ENCODE data around the gene ANO2.

Gene ANO2

DNA sequence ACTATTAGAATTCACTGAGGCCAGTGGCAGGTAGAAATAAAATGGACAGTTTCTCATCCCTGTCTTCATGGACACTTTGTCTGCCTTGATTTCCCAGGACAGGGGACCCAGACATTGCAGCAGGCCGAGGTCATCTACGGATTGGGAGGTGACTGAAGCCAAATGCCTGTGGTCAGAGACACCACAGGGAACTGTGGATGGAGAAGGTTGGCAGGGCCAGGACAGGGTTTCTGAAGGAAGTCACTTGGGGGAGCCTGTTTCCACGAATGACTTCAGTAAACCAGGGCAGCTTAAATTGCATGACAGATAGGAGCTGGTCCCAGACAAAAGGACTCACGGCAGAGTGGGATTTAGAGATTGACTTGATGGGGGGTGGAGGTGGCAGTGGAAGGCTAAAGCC lies 288.2 kb downstream of the ANO2 start:
- DNase-seq = no peak

DNA sequence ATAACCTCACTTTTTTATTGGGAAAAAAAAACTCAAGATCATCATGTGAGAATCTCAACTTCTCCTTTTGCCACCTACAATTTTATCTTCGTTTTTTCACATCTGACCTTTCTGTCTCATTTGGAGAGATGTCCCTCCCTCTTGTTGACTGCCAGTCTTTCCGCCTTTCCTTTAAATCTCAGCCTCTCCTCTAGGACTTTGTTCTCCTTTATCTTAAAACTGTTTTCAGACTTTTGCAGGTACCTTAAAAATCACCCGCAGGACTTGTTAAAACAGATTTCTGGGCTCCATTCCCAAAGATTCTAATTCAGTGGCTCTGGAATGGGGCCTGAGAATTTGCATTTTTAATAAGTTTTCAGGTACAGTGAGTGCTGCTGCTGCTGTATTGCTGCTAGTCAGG lies 289.9 kb downstream of the ANO2 start:
- DNase-seq = no peak

DNA sequence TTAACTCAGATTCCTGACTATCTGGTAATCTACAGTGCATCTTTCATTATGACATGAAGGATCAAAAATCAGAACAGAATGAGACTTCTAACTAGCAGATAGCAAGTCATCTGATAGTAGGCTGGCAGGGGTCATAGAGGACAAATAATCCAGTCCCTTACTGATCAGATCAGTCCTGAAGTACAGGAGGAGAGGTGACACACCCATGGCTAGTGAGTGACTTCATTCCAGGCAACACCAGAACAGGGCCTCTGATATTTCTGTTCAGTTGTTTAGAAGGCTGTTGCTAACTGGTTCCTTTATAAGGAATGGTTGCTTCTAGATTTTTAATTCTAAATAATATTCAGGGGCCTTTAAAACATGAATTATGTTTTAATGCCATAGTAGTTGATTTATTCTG lies 291.0 kb downstream of the ANO2 start:
- no peak for DNase-seq

DNA sequence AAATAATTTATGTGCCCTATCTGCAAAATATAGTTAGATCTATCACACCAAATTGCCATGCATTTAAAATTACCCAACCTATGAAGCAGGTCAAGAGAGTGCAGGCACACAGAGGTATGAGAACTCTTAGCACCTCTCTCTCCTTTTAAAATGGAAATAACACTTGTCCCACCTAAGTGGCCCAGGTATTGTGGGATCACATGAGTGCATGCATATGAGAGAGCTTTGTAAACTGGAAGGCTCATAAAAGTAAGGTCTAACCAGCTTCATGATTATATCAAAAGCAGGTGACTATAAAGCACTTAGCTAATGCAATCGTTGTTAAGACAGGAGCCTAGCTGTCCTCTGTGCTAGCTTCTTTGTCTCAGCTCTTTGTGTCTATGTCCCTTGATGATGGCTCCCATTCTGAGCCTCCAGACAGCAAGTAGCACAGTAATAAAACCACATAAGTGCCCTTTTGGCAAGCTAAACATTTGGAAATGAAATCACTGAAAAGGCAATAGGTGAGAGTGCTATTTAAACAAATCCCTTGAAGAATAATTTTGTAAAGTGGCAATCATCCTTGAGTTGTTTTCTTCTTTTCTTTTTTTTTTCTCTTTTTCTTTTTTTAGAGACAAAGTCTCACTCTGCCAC lies 294.1 kb downstream of the ANO2 start:
- no peak for DNase-seq

DNA sequence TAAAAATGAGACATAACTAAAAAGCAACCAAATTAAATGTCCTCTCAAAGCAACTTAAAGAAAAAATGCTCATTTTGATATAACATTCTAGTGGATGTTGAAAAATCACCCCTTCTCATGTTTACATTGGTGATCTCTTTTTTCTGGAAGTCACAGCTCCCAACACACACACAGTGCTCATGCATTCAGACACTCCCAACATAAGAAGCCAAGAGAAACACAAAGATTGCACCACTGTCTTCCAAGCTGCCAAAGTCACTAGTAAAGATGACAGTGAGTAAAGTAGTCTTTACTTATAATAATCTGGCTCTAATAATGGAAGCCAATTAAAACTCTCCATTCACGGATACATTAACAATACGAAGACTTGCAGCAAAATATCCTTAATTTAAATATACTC lies 294.8 kb downstream of the ANO2 start:
- DNase-seq = no peak

DNA sequence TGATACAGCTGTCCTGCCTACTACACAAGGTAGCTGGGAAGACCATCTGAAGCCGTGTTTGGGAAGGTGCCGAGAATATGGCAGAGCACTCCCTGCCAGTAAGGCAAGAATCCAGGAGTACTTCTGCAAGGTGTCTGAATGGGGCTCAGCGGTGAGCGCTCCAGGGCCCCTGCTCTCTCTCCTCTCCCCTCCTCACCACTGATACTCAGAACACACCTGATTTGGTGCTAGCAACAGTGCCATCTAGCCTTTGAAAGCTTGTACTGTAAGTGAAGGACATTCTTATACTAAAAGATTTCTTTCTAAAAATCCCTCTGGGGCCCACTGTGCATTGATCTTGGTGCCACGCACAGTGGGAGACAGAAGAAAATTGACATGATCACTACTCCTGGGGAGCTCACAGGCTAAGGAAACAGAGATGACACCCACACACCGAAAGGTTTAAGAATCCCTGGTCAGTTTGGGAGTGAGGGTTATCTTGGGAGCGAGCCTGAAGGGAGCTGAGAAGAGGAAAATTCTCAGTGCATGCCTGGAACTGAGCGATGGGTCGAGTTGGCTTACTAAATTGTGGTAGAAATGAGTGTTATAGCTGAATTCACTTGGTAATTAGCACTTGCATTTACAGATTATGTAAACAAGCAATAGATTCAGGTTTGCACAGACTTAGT lies 296.2 kb downstream of the ANO2 start:
- DNase-seq = peak; percentile 43 to 75

DNA sequence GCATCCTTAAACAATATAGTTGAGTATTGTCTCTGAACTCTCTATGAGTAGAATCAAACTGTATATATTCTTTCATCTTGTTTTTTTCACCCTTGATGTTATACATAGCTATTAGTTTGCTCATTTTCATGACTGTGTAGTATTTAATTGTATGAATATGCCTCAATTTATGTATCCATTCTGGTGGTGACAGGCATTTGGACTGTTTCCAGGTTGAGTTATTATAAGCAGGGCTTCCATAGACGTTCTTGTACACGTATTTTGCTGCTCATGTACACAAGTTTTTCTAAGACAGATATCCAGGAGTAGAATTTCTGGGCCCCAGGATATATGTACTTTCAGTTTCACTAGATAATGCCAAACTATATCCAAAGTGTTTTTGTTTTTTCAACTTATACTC lies 301.8 kb downstream of the ANO2 start:
- no peak for DNase-seq

DNA sequence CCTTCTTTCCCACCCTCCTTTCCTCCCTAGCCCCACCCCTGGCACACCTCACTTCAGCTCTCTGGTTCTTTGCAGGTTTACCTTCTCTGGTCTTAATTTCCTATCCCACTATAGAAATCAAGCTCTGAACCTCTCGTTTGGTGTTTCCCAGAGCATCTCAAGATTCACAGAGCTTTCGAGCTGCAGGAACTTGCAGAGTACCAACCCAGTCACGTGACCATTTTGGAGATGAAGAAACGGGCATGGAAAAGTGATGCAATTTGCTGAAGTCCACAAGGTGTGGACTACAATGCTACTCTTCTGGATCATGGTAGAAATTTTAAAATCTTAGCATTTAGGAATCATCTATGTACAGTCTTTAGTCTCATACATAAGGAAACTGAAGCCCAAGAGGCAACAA lies 307.4 kb downstream of the ANO2 start:
- no peak for DNase-seq

DNA sequence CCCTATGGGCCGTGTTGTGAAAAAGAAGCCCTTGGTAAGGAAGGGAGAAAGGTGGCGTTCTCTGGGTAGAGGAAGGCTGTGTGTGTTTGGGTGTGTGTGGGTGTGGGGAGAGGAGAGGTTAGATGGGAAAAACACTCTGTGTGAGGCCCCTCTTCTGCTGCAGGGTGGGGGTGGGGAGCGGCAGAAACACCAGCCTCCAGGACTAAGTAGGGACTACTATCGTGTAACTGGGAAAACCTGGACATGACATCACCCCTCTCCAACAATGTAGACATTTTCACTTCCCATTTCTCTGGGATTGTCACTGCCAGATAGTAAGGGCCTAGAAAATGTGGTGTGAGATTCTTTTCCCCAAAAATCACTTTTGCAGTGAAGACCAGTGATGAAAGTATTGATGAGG lies 308.2 kb downstream of the ANO2 start:
- no peak for DNase-seq

DNA sequence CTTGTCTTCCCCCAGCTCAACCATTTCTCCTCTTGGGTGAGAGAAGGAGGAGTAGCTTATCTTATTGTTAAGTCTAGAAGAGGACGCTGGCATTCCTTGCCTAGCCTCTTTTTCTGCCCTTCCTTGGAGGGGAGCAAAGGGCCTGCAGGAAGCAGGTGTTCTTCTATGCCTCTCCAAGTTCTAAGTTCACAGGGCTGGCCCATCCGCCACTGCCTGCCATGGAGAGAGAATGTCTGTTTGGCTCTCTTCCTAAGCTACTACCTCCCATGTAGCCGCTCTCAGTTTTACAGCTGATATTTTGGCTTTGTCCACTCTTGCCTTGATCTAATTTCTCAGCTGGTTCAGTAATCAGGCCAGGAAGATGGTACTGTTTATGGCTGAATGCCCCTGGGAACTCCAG lies 312.0 kb downstream of the ANO2 start:
- DNase-seq = no peak

DNA sequence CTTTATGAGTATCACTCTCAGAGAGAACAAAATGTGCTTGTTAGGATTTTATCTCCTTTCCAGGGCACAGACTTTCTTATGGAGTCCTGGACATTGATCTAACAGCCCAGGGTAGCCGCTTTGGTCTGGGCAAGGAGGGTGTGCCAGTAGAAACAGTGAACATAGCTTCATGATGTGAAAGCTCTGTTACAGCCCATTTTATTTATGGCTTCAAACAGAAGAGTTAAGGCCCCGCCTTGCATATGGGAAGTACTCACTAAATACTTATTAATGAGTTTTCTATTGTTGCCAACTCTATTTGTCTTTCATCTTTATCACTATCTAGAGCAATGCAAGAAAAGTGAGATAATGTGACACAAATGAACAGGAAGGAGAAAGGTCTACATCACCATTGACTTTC lies 312.6 kb downstream of the ANO2 start:
- DNase-seq = no peak

DNA sequence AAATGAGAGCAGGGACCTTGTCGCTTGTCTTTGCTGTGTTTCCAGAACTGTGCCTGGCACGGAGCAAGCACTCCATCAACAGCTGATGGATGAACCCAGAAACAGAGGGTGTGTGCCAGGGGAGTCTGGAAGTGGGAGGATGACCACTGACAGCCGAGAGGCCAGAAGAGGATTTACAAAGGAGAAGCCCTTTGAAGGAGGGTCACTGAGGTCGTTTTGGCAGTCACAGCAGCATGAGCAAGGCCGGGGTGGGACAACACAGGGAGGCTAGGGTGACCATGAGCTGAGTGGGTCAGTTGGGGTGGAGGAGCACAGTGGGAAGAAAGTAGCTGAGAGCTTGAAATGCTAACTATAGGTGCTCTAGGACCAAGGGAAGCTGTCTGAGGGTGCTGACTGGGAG lies 313.6 kb downstream of the ANO2 start:
- no peak for DNase-seq

DNA sequence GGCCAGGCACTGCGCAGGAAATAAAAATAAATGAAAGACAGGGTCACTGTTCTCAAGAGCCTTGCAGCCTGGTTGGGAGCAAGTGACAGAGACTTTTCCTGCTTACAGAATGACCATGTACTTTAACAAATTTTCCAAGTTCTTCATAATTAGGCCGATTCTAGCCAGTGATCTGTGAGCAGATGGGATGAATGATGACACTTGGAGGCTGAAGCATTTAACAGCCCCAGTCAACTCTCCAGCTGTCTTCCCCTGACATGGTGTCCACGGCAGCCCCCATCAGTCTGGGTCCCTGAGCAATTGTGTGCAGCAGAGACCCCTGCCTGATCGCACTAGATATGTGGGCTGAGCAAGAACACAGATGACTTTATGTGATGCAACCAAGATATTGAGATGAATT lies 314.3 kb downstream of the ANO2 start:
- DNase-seq = no peak

DNA sequence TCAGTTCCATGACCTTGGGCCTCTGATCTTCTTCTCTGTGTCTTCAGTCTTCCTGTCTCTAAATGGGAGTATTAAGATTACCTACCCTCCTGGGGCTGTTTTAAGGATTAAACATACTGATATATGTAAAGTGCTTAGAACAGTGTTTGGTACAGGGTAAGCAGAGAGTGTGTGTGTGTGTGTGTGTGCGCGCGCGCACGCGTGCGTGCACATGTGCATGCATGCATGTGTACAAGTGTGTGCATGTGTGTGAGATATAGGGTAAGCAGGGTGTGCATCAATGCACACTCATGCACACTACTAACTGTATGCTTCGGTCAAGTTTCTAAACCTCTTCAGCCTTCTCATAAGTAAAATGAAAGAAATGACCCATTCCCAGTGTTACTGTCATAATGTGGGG lies 316.6 kb downstream of the ANO2 start:
- no peak for DNase-seq

DNA sequence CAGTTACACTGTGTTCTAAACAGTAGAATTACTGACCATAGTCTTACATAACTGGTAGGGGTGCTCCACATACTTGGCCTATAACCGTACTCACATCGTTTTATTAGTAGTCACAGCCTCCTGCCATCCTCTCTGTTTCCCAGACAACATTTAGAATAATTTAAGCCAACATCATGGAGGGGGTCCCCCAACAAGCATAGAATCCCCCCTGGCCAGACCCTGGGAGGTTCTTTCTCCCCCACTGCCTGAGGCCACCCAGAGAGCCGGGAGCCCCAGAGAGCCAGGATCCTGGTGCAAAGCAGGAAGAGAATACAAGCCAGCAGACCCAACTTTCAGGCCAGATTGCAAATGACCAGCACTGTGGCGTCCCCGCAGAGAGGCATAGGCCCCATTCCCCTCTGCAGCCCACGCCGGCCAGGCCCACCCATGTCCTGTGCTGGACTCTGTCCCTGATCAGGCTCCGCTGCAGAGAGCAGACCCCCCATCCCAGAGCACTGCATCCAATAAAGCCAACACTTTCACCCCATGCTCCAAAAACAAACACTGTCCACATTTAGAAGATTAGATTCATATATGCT lies 317.9 kb downstream of the ANO2 start:
- DNase-seq = no peak

DNA sequence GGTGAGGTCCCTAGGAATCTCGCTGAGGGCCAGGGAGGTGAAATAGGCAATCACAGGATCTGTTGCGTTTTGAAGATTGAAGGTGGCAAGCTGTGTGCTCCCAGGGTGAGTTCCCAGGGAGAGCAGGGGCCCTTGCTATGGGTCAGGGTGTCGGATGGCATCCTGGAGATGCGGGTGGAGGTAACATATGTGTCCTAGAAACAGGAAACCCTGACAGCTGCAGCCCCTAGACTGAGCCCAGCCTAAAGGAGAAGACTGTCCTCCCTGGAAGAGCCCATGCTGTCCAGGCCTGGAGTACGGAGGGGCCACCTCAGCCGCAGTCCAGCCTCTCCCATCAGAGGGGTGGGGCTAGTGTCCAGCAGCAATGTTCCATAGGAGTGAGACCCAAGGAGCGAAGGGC lies 318.9 kb downstream of the ANO2 start:
- DNase-seq = no peak

DNA sequence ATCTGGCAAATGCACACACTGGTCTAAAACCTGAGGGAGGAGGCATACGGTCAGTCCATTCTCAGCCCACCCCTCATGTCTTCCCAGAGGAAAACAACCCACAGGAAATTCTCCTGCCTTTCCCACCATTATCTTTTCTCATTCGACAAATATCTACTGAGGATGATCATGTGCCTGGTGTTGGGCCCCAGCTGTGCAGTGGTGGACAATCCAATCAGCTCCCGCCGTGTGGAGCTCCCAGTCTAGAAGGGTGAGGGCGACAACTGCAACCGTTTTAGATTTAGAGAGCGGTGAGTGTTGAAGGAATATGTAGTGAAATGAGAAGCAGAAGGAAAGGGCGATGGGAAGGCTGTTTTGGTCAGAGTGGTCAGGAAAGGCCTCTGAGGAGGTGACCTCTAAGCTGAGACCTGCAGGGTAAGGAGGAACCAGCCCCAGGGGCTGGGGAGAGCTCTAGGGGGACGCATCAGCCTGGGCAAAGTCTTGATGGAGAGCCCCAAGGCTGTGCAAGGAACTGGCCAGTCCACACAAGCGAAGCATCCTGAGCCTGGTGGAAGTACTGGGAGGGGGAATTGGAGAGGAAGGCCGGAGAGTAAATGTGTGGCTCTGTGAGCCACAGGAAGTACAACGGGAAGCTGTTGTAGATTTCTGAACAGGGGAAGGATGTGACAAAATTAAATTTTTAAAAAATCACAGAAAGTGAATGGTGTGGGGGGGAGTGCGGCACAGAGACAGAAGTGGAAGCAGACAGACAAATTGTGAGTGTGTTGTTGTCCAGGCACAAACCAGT lies 320.4 kb downstream of the ANO2 start:
- DNase-seq = no peak

DNA sequence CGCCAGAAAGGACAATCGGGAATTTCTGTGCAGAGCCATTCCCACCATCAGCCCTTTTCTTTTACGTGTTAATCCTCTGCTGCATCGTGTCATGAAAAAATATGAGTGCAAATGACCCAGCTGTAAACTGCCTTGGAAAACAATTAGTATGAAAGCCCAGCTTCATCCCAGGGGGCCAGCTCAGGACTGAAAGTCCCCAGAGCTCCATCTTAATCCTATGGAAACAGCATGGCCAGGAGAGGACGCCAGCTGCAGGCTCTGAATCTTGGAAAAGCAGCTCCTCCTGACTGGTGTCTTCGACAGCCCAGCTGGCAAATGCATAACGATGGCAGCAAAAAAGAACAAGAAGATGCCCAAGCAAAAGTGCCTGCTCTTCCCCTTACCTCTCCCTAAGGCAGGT lies 321.6 kb downstream of the ANO2 start:
- no peak for DNase-seq

DNA sequence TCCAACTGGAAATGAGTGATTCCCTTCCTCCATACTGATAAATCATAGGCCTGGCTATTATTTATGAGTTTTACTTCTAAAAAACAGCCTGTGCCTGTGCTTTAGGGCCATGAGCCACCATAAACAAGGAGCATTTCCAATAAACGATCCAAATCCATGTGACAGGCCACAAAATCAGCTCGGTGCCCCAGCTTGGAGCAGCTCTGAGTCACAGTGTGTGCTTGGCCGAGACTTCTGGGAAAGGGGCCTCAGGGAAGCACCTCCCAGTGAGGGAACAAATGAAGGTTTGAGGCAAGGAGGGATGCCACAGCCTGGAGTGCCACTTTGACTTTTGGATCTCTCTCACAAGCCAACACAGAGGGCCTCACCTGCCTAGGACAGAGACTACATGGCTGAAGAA lies 322.8 kb downstream of the ANO2 start:
- no peak for DNase-seq

DNA sequence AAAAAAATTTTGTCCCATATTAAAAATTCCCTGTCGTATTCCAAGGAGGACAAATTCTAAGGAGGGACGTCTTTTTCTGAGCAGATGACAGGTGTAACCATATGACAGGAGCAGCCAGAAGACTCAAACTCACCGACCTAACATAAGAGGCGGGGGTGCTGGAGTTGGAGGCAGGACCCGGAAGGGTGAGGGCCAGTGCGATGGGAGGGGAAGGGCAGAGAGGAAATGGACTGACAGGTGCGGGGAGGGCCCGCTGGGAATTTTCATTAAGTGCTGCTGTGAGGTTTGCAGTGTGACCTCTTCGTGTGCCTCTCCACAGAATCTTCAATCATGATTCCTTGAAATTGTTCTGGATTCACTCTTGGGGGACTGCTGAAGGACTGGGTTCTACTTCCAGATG lies 323.7 kb downstream of the ANO2 start:
- DNase-seq = no peak

DNA sequence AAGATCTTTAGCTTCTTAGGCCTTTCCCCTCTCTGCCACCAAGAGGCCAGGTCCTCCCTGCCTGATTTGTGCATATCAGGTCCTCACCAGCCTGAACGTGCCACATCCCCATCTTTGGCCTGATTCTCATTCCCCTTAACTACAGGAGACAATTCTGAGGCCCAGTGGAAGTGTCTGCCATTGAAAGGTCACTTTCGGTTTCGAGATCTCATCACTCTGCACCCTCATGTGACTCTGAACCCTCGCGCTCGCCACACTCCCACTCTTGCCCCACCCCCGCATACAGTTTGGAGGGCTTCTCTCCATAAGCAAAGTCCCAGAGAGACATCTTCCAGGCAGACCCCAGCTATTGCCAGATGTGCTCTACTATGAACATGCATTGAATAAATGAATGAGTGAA lies 324.2 kb downstream of the ANO2 start:
- DNase-seq = no peak

DNA sequence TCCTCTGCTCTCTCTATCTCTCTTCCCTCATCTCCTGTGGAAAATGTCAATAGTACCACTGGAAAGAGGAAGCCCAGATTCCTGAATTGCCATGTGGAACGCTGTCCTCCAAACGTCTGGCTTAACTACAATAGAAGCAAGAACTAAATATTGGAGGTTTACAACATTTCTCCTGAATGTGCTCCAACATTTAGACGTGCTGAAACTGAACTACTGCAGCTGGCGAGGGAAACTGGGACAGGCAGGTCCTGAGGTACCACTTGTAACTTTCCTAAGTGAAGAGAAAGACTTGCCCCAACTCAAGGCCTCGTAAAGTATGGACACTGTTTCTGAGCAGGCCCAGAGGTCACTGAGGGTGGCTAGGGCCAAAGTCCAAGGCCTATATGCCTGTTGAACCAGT lies 325.4 kb downstream of the ANO2 start:
- no peak for DNase-seq

DNA sequence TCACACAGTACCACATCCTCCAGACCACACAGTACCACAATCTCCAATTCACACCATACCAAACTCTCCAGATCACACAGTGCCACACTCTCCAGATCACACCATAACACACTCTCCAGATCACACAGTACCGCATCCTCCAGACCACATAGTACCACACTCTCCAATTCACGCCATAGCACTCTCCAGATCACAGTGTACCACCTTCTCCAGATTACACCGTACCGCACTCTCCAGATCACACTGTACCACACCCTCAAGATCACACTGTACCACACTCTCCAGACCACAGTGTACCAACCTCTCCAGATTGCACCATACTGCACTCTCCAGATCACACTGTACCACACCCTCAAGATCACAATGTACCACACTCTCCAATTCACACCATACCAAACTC lies 328.2 kb downstream of the ANO2 start:
- no peak for DNase-seq

DNA sequence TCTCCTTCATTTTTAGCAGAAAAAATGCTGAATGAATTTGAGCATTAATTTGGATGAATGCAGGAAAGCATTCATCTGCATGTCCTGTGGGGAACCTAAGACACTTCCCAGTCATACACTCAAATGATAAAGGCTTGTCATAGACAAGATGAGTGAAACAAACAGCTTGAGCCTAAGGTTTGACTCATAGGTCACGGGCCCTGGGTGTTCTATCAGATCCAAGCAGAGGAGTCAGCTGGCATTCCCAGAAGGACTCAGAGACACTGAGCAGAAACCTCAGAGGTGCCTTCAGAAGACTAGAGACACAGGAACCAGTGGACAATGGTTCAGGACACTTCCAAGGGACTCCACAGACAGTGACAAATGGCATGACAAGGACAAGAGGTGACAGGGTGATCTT lies 329.3 kb downstream of the ANO2 start:
- no peak for DNase-seq
